Measurements from ENCODE around the gene KCNK10. TPM values are rescaled to one million over a fixed set of nuclear protein-coding genes. Genes with fewer than 3 reads are reported as not detected.

KCNK10 gene
- not detected for total RNA-seq

GRCh38 chr14:88323086-88323522 is at the start of gene KCNK10:
Gene KCNK10 (minus strand): TSS chr14:88323269. CDS start chr14:88322798, 471 bp downstream.
- H3K4me3 Mint-ChIP-seq = peak within 1 kb of the TSS; percentile 41
- DNase-seq (no peak), ATAC-seq (peak in 1 of 2 donors; percentile 11)
- no peaks in the 10 kb centered on the region for H3K36me3 Mint-ChIP-seq (ENCODE audit: insufficient read depth)
- peaks cover 3% of the 10 kb centered on the region for H3K4me1 Mint-ChIP-seq (ENCODE audit: low read depth)
- H3K27me3 Mint-ChIP-seq (ENCODE audit: low read depth) = peaks cover 45% of the 10 kb centered on the region
- H3K9me3 Mint-ChIP-seq = no peaks in the 10 kb centered on the region

GRCh38 chr14:88369496-88369895 is 46.4 kb upstream of the KCNK10 start:
- Mint-ChIP-seq H3K36me3 (ENCODE audit: insufficient read depth) (no peaks in the 10 kb centered on the region), H3K4me3 (no peak overlapping the region), H3K4me1 (ENCODE audit: low read depth) (no peaks in the 10 kb centered on the region), H3K9me3 (peaks cover 4% of the 10 kb centered on the region), H3K27me3 (ENCODE audit: low read depth) (peaks cover 34% of the 10 kb centered on the region)
- no peak for ATAC-seq
- no peak for DNase-seq

- Mint-ChIP-seq H3K27me3 (ENCODE audit: low read depth) (peaks cover 11% of the 10 kb centered on the region), H3K4me3 (no peak overlapping the region)
- no peak for DNase-seq
Measured at GRCh38 chr14:88364710-88365413, 41.8 kb upstream of the KCNK10 start.

GRCh38 chr14:88363644-88364043 is 40.6 kb upstream of the KCNK10 start:
- Mint-ChIP-seq H3K9me3 (peaks cover 9% of the 10 kb centered on the region), H3K27me3 (ENCODE audit: low read depth) (peaks cover 2% of the 10 kb centered on the region), H3K36me3 (ENCODE audit: insufficient read depth) (no peaks in the 10 kb centered on the region), H3K4me3 (no peak overlapping the region), H3K4me1 (ENCODE audit: low read depth) (no peaks in the 10 kb centered on the region)
- DNase-seq (no peak), ATAC-seq (no peak)

More at GRCh38 chr14:88364710-88365413, 41.8 kb upstream of the KCNK10 start:
- Mint-ChIP-seq H3K36me3 (ENCODE audit: insufficient read depth) (no peaks in the 10 kb centered on the region), H3K9me3 (peaks cover 9% of the 10 kb centered on the region), H3K4me1 (ENCODE audit: low read depth) (no peaks in the 10 kb centered on the region)
- no peak for ATAC-seq

GRCh38 chr14:88359500-88359899 is 36.4 kb upstream of the KCNK10 start:
- Mint-ChIP-seq H3K9me3 (peaks cover 5% of the 10 kb centered on the region), H3K27me3 (ENCODE audit: low read depth) (peaks cover 2% of the 10 kb centered on the region), H3K4me3 (no peak overlapping the region), H3K36me3 (ENCODE audit: insufficient read depth) (no peaks in the 10 kb centered on the region), H3K4me1 (ENCODE audit: low read depth) (no peaks in the 10 kb centered on the region)
- ATAC-seq = no peak
- no peak for DNase-seq

GRCh38 chr14:88354358-88354757 is 31.3 kb upstream of the KCNK10 start:
- Mint-ChIP-seq H3K9me3 (no peaks in the 10 kb centered on the region), H3K36me3 (ENCODE audit: insufficient read depth) (no peaks in the 10 kb centered on the region)

GRCh38 chr14:88352698-88353097 is 29.6 kb upstream of the KCNK10 start:
- ATAC-seq = no peak
- no peaks in the 10 kb centered on the region for H3K9me3 Mint-ChIP-seq
- H3K4me3 Mint-ChIP-seq = no peak overlapping the region
- DNase-seq = no peak
- H3K27me3 Mint-ChIP-seq (ENCODE audit: low read depth) = peaks cover 2% of the 10 kb centered on the region
- no peaks in the 10 kb centered on the region for H3K36me3 Mint-ChIP-seq (ENCODE audit: insufficient read depth)
- no peaks in the 10 kb centered on the region for H3K4me1 Mint-ChIP-seq (ENCODE audit: low read depth)

More at GRCh38 chr14:88354358-88354757, 31.3 kb upstream of the KCNK10 start:
- peaks cover 2% of the 10 kb centered on the region for H3K27me3 Mint-ChIP-seq (ENCODE audit: low read depth)
- no peak overlapping the region for H3K4me3 Mint-ChIP-seq
- DNase-seq = no peak
- no peaks in the 10 kb centered on the region for H3K4me1 Mint-ChIP-seq (ENCODE audit: low read depth)
- ATAC-seq = no peak

- Mint-ChIP-seq H3K4me3 (no peak overlapping the region), H3K27me3 (ENCODE audit: low read depth) (peaks cover 4% of the 10 kb centered on the region), H3K4me1 (ENCODE audit: low read depth) (no peaks in the 10 kb centered on the region), H3K36me3 (ENCODE audit: insufficient read depth) (no peaks in the 10 kb centered on the region), H3K9me3 (no peaks in the 10 kb centered on the region)
- DNase-seq = no peak
- no peak for ATAC-seq
Measured at GRCh38 chr14:88351966-88352691, 29.1 kb upstream of the KCNK10 start.

GRCh38 chr14:88348546-88348945 is 25.5 kb upstream of the KCNK10 start:
- no peaks in the 10 kb centered on the region for H3K4me1 Mint-ChIP-seq (ENCODE audit: low read depth)
- H3K36me3 Mint-ChIP-seq (ENCODE audit: insufficient read depth) = no peaks in the 10 kb centered on the region
- H3K4me3 Mint-ChIP-seq = no peak overlapping the region
- no peaks in the 10 kb centered on the region for H3K9me3 Mint-ChIP-seq
- no peak for ATAC-seq
- H3K27me3 Mint-ChIP-seq (ENCODE audit: low read depth) = peaks cover 2% of the 10 kb centered on the region
- DNase-seq = no peak

- no peaks in the 10 kb centered on the region for H3K9me3 Mint-ChIP-seq
- H3K27me3 Mint-ChIP-seq (ENCODE audit: low read depth) = peaks cover 2% of the 10 kb centered on the region
- H3K4me3 Mint-ChIP-seq = no peak overlapping the region
- no peaks in the 10 kb centered on the region for H3K36me3 Mint-ChIP-seq (ENCODE audit: insufficient read depth)
- no peak for ATAC-seq
- DNase-seq = no peak
- no peaks in the 10 kb centered on the region for H3K4me1 Mint-ChIP-seq (ENCODE audit: low read depth)
Measured at GRCh38 chr14:88346048-88346639, 23.1 kb upstream of the KCNK10 start.

- Mint-ChIP-seq H3K27me3 (ENCODE audit: low read depth) (peaks cover 10% of the 10 kb centered on the region), H3K4me3 (no peak overlapping the region), H3K9me3 (no peaks in the 10 kb centered on the region), H3K36me3 (ENCODE audit: insufficient read depth) (no peaks in the 10 kb centered on the region), H3K4me1 (ENCODE audit: low read depth) (no peaks in the 10 kb centered on the region)
- DNase-seq = no peak
- ATAC-seq = no peak
Measured at GRCh38 chr14:88342980-88343379, 19.9 kb upstream of the KCNK10 start.

GRCh38 chr14:88340357-88340756 is 17.3 kb upstream of the KCNK10 start:
- peaks cover 16% of the 10 kb centered on the region for H3K27me3 Mint-ChIP-seq (ENCODE audit: low read depth)
- H3K4me3 Mint-ChIP-seq = no peak overlapping the region
- no peaks in the 10 kb centered on the region for H3K36me3 Mint-ChIP-seq (ENCODE audit: insufficient read depth)
- no peaks in the 10 kb centered on the region for H3K9me3 Mint-ChIP-seq
- H3K4me1 Mint-ChIP-seq (ENCODE audit: low read depth) = no peaks in the 10 kb centered on the region
- DNase-seq (no peak), ATAC-seq (no peak)

GRCh38 chr14:88333036-88333435 is 10.0 kb upstream of the KCNK10 start:
- H3K36me3 Mint-ChIP-seq (ENCODE audit: insufficient read depth) = no peaks in the 10 kb centered on the region
- H3K27me3 Mint-ChIP-seq (ENCODE audit: low read depth) = peaks cover 34% of the 10 kb centered on the region
- no peaks in the 10 kb centered on the region for H3K4me1 Mint-ChIP-seq (ENCODE audit: low read depth)
- ATAC-seq (no peak), DNase-seq (no peak)
- no peaks in the 10 kb centered on the region for H3K9me3 Mint-ChIP-seq
- H3K4me3 Mint-ChIP-seq = no peak overlapping the region

- no peak for DNase-seq
- Mint-ChIP-seq H3K27me3 (ENCODE audit: low read depth) (peaks cover 50% of the 10 kb centered on the region), H3K4me1 (ENCODE audit: low read depth) (peaks cover 3% of the 10 kb centered on the region), H3K4me3 (no peak overlapping the region), H3K36me3 (ENCODE audit: insufficient read depth) (no peaks in the 10 kb centered on the region), H3K9me3 (no peaks in the 10 kb centered on the region)
- no peak for ATAC-seq
Measured at GRCh38 chr14:88327497-88327896, 4.4 kb upstream of the KCNK10 start.

Measured in activated T-cell treated with anti-CD3 and anti-CD28 coated beads, Interleukin-2, amount 50 U/mL, for 4 hours (primary cell).